NK-92 treated with Interleukin-12 subunit alpha and Interleukin-12 subunit beta, amount 100 ng/mL, for 24 hours (cell line): ENCODE results near the gene EFNA4.

ENCODE experiments used
- DNase-seq: peaks from one replicate; lab custom pipeline; 2025; lab: John Stamatoyannopoulos, UW

The EFNA4 gene

GRCh38 chr1:155073377-155074242, 10.1 kb downstream of the EFNA4 start:
- no peak for DNase-seq

GRCh38 chr1:155075535-155075934, 12.0 kb downstream of the EFNA4 start:
- DNase-seq: no peak

DNA sequence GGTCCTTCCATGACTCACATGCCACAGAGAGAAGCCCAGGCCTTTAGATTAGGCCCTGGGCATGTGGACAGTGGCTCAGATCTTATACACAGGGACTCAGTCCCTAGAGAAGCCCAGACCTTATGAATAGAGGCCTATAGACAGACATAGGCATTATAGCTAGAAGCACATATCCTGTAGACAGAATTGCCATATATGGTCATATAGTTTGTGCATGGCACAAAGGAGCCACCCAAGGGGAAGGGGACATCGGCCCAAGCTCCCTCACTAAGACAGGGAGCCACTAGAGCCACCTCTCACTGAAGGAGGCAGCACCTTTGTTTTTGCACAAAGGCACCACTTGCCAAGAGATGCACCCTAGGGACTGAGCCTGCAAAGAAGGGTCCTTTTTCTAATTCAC, 12.8 kb downstream of the EFNA4 start:
- DNase-seq: no peak

DNA sequence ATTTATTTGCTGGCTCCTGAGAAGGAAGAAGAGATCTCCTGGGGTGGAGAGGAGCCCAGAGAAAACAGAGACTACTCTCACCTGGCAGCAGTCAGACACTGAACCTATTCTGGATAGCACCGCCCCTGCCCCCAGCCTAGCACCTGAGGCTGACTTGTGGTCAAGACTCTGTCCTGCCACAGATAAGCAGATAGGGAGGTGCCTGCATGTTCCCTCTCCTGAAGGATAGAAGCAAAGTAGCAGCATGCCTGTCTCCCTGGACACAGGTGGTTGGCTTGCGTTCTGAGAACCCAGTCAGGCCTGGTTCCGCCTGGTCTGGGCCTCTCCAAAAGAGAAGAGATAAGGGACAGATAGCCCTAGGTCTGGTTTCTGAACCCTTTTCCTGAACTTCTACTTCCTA, 13.8 kb downstream of the EFNA4 start:
- no peak for DNase-seq

GRCh38 chr1:155077758-155078445, 14.4 kb downstream of the EFNA4 start:
- DNase-seq: no peak

DNA sequence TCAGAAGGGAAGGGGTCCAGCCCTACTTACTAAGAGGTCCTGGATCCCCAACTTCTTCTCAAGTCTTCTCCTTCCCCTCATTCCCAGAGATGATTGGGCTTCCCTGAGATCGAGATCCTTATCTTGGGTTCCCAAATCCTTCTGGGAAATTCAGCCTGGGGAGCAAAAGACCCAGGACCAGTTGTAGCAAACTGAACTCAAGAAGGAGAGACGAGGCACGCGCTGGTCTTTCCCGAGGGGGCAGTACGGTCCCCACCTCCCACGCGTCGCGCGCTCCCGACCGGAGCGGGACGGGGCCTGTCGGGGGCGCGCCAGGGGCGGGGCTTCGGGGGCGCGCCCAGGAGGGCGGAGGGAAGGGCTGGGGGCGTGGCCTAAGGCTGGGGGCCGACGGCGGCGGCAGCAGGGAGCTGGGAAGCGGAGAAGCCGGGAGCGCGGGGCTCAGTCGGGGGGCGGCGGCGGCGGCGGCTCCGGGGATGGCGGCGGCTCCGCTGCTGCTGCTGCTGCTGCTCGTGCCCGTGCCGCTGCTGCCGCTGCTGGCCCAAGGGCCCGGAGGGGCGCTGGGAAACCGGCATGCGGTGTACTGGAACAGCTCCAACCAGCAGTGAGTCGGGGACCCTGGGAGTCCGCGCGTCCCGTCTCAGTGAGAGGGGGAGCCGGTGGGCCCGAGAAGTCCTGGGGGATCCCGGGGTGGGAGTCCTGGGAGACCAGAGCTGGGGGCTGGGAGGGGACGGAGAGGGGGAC, 15.1 kb downstream of the EFNA4 start, which contains the start of gene EFNA3:
Gene EFNA3, plus strand, starts transcription at position 369 of the 741 bp plus-strand sequence. Its CDS starts 105 bp downstream, at position 474.
- DNase-seq: no peak

- DNase-seq: no peak
Observed at GRCh38 chr1:155079210-155079486, 15.6 kb downstream of the EFNA4 start.

GRCh38 chr1:155079487-155080311, 16.2 kb downstream of the EFNA4 start:
- DNase-seq: no peak

- DNase-seq: no peak
Observed at GRCh38 chr1:155080312-155081228, 17.0 kb downstream of the EFNA4 start.

GRCh38 chr1:155081472-155082300, 18.1 kb downstream of the EFNA4 start:
- no peak for DNase-seq

DNA sequence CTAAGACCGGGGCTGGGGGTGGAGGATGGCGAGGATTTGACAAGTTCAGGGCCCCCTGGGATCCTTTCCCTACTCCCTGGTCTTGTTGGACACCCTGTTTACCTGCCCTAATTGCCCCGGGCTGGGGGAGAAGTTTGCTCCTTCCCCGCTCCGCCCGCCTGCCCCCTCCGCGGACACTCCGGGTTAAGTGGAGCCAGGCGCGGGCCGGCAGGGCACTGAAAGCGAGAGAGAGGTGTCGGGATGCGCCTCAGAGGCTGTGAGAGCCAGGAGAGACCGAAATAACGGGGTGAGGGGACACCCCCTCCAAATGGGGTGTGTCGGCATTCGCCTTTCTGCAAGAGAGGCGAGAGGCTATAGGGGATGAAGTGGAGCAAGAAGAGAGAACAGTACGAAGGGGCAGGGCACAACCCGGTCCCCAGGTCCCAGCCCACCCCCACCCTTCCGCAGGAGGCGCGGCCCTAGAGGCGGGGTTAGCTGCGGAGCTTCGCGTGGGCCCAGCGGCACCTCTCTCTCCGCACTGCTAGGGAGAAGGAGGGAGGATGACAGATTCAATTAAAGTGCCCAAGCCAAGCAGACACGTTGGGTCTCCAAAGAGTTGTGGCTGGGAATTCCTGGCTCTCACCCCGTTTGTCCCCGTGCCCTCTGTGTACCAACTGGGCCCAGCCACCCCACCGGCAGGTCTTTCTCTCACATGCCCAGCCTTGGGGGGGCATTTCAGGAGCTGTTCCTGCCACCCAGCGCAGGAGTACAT, 18.9 kb downstream of the EFNA4 start:
- DNase-seq: no peak

DNA sequence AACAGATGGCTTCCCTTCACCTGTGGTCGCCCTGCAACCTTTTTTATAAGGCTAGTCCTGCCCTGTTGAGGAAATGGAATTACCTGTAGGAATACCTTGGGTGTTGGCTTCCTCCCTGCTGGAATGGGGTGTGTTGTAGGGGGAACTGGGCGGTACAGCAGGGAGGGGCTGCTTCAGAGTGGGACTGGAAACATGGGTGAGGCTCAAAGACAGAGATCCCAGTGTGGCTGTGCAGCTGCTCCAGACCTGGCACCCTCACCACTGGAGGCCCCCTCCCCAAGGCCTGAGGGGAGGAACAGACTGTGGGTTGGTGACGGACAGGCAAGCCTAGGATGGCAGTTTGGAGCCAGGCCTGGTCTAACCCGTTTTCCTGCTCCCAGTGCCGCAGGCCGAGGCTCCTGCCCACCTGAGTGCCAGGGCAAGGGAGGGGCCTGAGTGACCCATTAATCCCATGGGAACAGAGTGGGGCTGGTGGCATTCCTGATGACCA, 19.6 kb downstream of the EFNA4 start:
- no peak for DNase-seq

DNA sequence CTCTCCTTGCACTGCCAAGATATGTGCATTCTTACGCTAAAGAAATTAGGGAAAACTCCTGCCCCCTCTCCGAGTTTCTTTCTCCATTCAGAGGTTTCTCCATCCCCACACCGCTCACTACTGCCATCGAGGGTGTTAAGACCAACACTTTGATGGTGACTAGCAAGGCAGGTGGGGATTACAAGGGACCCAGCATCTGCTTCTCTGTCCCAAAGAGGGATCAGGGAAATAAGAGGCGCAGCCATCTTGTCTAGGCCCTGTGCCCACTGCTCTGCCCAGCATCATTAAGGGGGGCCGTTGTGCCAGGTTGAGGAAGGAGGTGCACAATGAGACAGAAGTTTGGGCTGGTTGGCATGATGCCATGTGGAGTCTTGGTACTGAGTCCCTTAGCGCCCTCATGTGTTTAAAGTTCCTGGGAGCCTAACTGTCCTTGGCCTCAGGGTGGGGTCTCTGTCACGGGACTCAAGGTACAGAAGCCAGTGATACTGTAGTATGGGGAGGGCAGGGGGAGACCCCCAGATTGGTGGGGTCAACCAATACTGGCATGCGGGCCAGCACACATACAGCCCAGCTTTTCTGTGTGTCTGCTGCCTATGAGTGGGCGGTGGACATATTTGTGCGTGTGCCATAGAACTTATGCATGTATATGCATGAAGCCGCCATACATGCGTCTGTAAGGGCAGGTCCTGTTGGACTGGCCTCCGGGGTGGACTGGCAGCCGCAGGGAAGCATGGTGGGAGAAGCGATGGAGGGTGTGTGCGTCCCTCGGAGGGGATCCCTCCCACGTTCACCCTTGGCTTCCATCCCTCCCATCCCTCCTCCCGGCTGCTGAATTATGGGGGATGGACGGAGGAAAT, 20.6 kb downstream of the EFNA4 start:
- DNase-seq: no peak

DNA sequence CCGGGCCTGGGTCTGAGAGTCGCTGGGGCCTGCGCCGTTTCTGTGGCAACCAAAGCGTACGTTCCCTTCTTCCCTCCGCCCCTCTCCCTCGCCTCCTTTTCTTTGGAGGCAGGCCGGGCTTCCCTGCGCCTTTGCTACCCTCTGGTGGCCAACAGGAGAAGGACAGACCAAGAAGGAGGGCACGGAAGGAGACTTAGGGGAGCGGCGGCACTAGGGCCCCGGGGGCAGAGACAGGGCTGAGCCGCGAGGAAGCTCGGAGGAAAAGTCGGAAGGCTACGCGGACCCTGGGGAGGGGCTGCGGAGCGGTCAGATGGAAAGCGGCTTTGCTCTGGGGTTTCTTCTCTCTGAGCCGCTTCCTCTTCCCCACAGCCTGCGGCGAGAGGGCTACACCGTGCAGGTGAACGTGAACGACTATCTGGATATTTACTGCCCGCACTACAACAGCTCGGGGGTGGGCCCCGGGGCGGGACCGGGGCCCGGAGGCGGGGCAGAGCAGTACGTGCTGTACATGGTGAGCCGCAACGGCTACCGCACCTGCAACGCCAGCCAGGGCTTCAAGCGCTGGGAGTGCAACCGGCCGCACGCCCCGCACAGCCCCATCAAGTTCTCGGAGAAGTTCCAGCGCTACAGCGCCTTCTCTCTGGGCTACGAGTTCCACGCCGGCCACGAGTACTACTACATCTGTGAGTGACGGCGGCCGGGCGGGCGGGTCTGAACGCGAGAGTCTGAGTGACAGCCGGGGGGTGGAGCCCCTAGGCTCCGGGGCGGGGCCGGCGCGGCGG, 21.4 kb downstream of the EFNA4 start:
- DNase-seq: peak; percentile 86

GRCh38 chr1:155085504-155086127, 22.1 kb downstream of the EFNA4 start:
- peak; percentile 65 for DNase-seq

GRCh38 chr1:155086128-155086741, 22.7 kb downstream of the EFNA4 start:
- DNase-seq: peak; percentile 65
